DOHH2 (cell line): ENCODE results near the gene HAUS2.

Experiments
- EZH2phosphoT487 ChIP-seq: fragments of 200-600 bp; sonication (generic); IDR thresholded peaks from 2 replicates; pipeline ENCODE4 v1.6.1; 2017; ENCODE audit warnings: borderline replicate concordance, mild to moderate bottlenecking, antibody characterized with exemption, low read length, moderate library complexity, mixed read lengths
- TF ChIP-seq, protein P1 (sequence below): fragments of 200-600 bp; sonication (generic); IDR thresholded peaks from one replicate; pipeline ENCODE4 v1.5.1; 2014; ENCODE audit warnings: antibody characterized with exemption, mild to moderate bottlenecking, low read depth, low read length; ENCODE audit not compliant: poor library complexity, severe bottlenecking

DNA sequence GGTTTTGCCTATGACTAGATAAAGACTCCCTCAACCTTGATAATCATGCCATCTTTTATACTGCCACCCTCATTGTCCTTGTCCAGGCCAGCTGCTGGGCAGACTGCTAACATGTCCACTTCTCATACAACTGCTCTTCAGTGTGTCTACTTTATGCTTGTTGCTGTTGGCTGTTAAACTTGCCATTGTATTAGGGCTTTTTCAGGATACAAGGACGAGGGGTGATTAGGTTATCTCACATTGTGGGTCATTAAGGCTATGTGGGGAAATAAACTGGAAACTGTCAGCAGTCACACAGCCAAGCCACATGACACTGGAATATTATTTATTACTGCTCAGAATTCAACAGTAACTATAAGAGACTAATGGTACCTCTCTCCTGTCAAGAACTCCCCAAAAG lies 62.9 kb downstream of the HAUS2 start:
- TF ChIP-seq, protein P1, sequence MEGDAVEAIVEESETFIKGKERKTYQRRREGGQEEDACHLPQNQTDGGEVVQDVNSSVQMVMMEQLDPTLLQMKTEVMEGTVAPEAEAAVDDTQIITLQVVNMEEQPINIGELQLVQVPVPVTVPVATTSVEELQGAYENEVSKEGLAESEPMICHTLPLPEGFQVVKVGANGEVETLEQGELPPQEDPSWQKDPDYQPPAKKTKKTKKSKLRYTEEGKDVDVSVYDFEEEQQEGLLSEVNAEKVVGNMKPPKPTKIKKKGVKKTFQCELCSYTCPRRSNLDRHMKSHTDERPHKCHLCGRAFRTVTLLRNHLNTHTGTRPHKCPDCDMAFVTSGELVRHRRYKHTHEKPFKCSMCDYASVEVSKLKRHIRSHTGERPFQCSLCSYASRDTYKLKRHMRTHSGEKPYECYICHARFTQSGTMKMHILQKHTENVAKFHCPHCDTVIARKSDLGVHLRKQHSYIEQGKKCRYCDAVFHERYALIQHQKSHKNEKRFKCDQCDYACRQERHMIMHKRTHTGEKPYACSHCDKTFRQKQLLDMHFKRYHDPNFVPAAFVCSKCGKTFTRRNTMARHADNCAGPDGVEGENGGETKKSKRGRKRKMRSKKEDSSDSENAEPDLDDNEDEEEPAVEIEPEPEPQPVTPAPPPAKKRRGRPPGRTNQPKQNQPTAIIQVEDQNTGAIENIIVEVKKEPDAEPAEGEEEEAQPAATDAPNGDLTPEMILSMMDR = no peak
- no peak for TF ChIP-seq EZH2phosphoT487
